Measurements from ENCODE around the gene MLIP. TPM values are rescaled to one million over a fixed set of nuclear protein-coding genes. Genes with fewer than 3 reads are reported as not detected.

MLIP gene
- total and polyA plus RNA-seq, 2 experiments from 2014 or later = not detected

- H3K27me3 Mint-ChIP-seq (ENCODE audit: insufficient read depth, low read depth, poor library complexity) = peaks cover 3% of the 10 kb centered on the region
- H2AFZ ChIP-seq = no peak overlapping the region
- H3K27me3 ChIP-seq (ENCODE audit: insufficient read depth) = no peaks in the 10 kb centered on the region
- H3K27ac ChIP-seq (ENCODE audit: low read depth) = no peak overlapping the region
- H4K20me1 ChIP-seq (replicated peaks; ENCODE audit: insufficient read depth) = no peaks in the 10 kb centered on the region
- H3K36me3 ChIP-seq (ENCODE audit: insufficient read depth) = no peaks in the 10 kb centered on the region
- H3K27ac Mint-ChIP-seq = no peak overlapping the region
- H3K4me1 Mint-ChIP-seq = no peaks in the 10 kb centered on the region
- H3K36me3 Mint-ChIP-seq (ENCODE audit: low read depth) = no peaks in the 10 kb centered on the region; the same call in 2 of the 3 replicates
- H3F3A ChIP-seq (replicated peaks; ENCODE audit: low read depth) = no peaks in the 10 kb centered on the region
- no peaks in the 10 kb centered on the region for H3K79me2 ChIP-seq (replicated peaks; ENCODE audit: insufficient read depth)
- H3K9me3 Mint-ChIP-seq = peaks cover 7% of the 10 kb centered on the region; the same call in 2 of the 3 replicates
- no peak for TF ChIP-seq NANOG (IDR thresholded peaks at IDR 0.05; ENCODE audit: borderline replicate concordance)
- no peak for TF ChIP-seq REST (IDR thresholded peaks at IDR 0.05; ENCODE audit: unreplicated experiment)
- no peak for TF ChIP-seq STAT1 (IDR thresholded peaks at IDR 0.05; ENCODE audit: unreplicated experiment)
- TF ChIP-seq ZNF114 (CRISPR knock-in tag; IDR thresholded peaks at IDR 0.05) = no peak
- no peak for TF ChIP-seq EZH2phosphoT487 (IDR thresholded peaks at IDR 0.05; ENCODE audit: unreplicated experiment)
- no peak for TF ChIP-seq CTCF (conservative IDR thresholded peaks at IDR 0.05; ENCODE audit: low read depth in 2 of 2)
- no peak for TF ChIP-seq EZH2 (IDR thresholded peaks at IDR 0.05; ENCODE audit: low read depth, unreplicated experiment)
- no peak for TF ChIP-seq ETS1 (IDR thresholded peaks at IDR 0.05)
- no peak for TF ChIP-seq CREB1 (CRISPR knock-in tag; IDR thresholded peaks at IDR 0.05; ENCODE audit: low read depth)
- TF ChIP-seq POLR2AphosphoS5 (IDR thresholded peaks at IDR 0.05; ENCODE audit: low read depth) = no peak
- TF ChIP-seq ZNF331 (CRISPR knock-in tag; IDR thresholded peaks at IDR 0.05; ENCODE audit: low read depth) = no peak
- TF ChIP-seq ZNF462 (CRISPR knock-in tag; IDR thresholded peaks at IDR 0.05) = no peak
- TF ChIP-seq JUNB (IDR thresholded peaks at IDR 0.05; ENCODE audit: unreplicated experiment) = no peak
- peaks cover 4% of the 10 kb centered on the region; the same call in 1 of the 2 replicates for H3K9me2 ChIP-seq (ENCODE audit: insufficient read depth)
- ATAC-seq = no peak
- H3K4me3 Mint-ChIP-seq = no peak overlapping the region
- no peak overlapping the region for H3K4me3 ChIP-seq
- DNase-seq (ENCODE audit: low spot score) = no peak
- no peaks in the 10 kb centered on the region for H3K4me1 ChIP-seq (ENCODE audit: insufficient read depth)
- no peak overlapping the region for H3K4me2 ChIP-seq
Measured at GRCh38 chr6:54222217-54222616, 111.0 kb downstream of the MLIP start.
